Neural progenitor cell (in vitro differentiated cells): Measurements from ENCODE around the gene DTNBP1.

Experiments used
- CTCF ChIP-seq: fragments of 200-600 bp; sonication (generic); IDR thresholded peaks from 2 replicates; pipeline ENCODE4 v1.5.1; 2017; ENCODE audit warnings: antibody characterized with exemption, mild to moderate bottlenecking
- EZH2 ChIP-seq: fragments of 200-600 bp; sonication (generic); IDR thresholded peaks from 2 replicates; pipeline ENCODE4 v1.6.1; 2017; ENCODE audit warnings: antibody characterized with exemption, mild to moderate bottlenecking, moderate library complexity

- peak; percentile 44 for TF ChIP-seq CTCF
- no peak for TF ChIP-seq EZH2
Observed at GRCh38 chr6:15642276-15642675, 20.6 kb downstream of the DTNBP1 start.
